Activated T-helper 1 cell treated with anti-CD3 and anti-CD28 coated beads, Interleukin-12 subunit alpha, Interleukin-12 subunit beta, Interleukin-2, Interleukin-4 antibody, amounts not matched to agents 30 ng/mL and 10 ng/mL and 1 ng/mL, durations not matched to agents 14 hours and 24 hours and 36 hours (primary cell): ENCODE data around the gene ARL4A. TPM values are rescaled to one million over a fixed set of nuclear protein-coding genes. Genes with fewer than 3 reads are reported as not detected.
"Not testable (repeated sequence)": the region's sequence is repeated elsewhere in the genome, so short reads cannot be mapped to it uniquely, and the experiment has no call there.

Source experiments
- DNase-seq: peaks from one replicate; pipeline ENCODE4 v3.0.0; 2021; ENCODE audit warnings: low spot score
- H3K27ac Mint-ChIP-seq: one replicate; pipeline ENCODE4 v1.8.0; 2021; ENCODE audit warnings: mild to moderate bottlenecking, mixed read lengths
- H3K27me3 Mint-ChIP-seq: one replicate; pipeline ENCODE4 v1.8.0; 2022; ENCODE audit warnings: mild to moderate bottlenecking, moderate library complexity, mixed read lengths; ENCODE audit not compliant: insufficient read depth
- H3K36me3 Mint-ChIP-seq: one replicate; pipeline ENCODE4 v1.8.0; 2021; ENCODE audit warnings: low read depth, mixed read lengths
- H3K4me1 Mint-ChIP-seq: one replicate; pipeline ENCODE4 v1.8.0; 2021; ENCODE audit warnings: low read depth, mixed read lengths
- H3K4me3 Mint-ChIP-seq: one replicate; pipeline ENCODE4 v1.8.0; 2021; ENCODE audit warnings: mild to moderate bottlenecking, moderate library complexity, mixed read lengths
- H3K9me3 Mint-ChIP-seq: one replicate; pipeline ENCODE4 v1.8.0; 2021; ENCODE audit warnings: mixed read lengths
- intact Hi-C: fragments of 100-400 bp; cut with micrococcal nuclease; formaldehyde crosslinking; loops from one replicate; pipeline ENCODE4 v1.15.1; 2024
- total RNA-seq: library from RNA; stranded (reverse); gene quantifications from 2 replicates; pipeline ENCODE4 v1.2.3, GENCODE V29; 2022

ARL4A gene, protein sequence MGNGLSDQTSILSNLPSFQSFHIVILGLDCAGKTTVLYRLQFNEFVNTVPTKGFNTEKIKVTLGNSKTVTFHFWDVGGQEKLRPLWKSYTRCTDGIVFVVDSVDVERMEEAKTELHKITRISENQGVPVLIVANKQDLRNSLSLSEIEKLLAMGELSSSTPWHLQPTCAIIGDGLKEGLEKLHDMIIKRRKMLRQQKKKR
- total RNA-seq: 9.5 and 10.2 TPM in 2 replicates

DNA sequence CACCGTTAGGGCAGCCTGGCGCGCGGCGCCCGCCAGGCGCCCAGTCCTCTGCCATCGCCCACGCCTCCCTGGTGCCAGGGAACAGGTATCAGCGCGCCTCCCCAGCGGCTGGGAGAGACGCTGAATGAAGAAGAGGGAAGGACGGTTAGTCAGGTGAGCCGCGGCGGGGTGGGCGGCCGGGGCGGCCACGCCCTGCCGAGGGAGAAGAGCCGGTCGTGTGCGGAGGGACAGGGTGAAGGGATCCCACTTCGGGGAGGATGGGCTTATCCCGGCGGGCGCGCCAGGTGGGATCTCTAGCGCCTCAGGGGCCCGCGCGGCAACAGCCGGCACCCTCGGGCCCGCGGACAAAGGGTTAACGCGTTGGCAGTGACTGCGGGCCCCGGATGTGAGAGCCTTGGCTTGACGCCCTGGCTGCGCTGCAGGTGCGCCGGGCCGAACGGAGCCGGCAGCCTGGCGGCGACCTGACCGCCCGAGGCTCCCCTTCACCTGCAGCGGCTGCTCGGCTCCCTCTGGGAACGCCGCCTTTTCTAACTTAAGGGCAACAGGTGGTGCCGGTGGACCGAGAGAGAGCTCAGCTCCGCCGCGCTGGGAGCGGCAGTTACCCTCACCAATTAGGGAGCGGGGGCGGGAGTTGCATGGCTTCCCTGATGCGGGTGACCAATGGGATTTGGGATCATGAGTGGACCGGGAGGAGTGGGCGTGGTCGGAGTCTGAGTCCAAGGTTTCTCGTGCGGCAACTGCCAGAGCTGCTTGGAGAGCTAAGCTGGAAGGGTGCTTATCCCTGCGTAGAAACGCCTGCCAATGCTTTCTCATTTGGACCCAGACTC, at the start of gene ARL4A:
ARL4A (plus strand) TSS at position 743 of the 827 bp plus-strand sequence. CDS start 622 bp downstream, outside the sequence.
- Mint-ChIP-seq H3K4me3 (peak within 1 kb of the TSS; percentile 95), H3K27ac (peak within 1 kb of the TSS; percentile 87), H3K27me3 (no peaks in the 10 kb centered on the region), H3K9me3 (no peaks in the 10 kb centered on the region), H3K36me3 (no peaks in the 10 kb centered on the region), H3K4me1 (peaks cover 32% of the 10 kb centered on the region)
- intact Hi-C loops: loop anchor here (1.0 to 10.0 kb wide), 9 partner anchors 36 to 576 kb away; partner anchors contain the start of gene TMEM106B
- DNase-seq: peak; percentile 90

DNA sequence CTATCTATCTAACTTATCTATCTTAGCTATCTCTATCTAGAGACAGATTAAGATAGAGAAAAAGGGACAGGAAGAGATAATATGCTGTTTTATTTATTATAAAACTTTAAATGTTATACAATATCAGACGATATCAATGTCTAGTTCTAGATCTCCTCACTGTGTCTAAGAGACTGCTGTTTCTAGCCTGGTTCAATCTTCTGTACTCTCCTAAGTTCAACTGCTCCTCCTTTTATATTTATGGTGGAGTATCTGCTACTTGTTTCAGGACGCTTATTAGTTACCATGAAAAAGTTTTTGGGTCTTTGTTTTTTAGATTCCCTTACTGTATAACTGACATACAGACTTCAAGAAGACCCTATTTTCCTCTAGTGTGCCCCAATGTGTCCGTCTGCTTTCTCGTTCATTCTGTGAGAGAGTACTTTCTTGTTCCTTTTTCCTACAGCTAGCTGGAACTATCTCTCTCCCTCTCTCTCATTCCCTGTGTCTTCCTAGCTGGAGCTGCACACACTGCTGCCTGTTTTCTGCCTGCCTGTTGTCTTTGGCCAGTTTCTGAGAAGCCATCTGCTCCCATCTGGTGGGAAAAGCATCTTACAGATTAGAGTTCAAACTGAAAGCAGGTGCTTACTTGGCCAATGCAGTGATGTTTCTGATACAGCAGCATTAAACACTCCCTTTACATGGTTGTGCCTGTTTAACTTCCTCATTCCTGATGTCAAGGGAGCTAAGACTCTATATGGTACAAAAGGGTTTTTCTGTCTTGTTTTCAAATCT, 49.4 kb upstream of the ARL4A start:
- H3K27ac Mint-ChIP-seq: no peak overlapping the region
- H3K4me3 Mint-ChIP-seq: peak overlapping the region; percentile 69
- H3K36me3 Mint-ChIP-seq: no peaks in the 10 kb centered on the region
- peaks cover 22% of the 10 kb centered on the region for H3K4me1 Mint-ChIP-seq
- no peak for DNase-seq
- intact Hi-C loops: loop anchor here (2.0 to 5.0 kb wide), 2 partner anchors 116 to 1819 kb away; no protein-coding TSS in a partner anchor
- no peaks in the 10 kb centered on the region for H3K9me3 Mint-ChIP-seq
- peaks cover 4% of the 10 kb centered on the region for H3K27me3 Mint-ChIP-seq

DNA sequence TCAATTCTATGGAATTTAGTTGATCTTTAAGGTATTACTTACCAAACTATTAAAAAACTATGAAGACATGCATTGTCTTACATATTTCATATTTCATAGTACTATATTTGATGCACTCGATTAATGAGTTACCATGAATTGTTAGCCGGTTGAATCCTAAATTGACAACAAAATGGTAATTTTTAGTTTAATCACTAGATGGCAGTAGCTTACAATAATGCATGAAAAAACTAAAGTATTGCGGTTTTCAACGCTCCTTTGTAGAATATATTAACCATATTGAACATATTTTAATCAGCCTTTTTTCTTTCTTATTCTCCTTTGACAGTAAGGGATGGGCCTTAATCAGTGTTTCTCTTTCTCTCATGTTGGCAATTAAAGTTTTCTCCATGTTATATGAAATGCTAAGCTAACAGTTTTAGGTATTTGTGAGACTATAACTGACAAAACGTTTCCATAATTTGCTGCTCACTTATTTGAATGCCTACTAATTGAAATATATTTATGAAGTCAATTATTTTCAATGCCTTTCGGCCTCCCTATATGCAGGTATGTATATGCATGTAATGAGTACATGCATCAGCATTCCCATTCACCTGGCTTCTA, 48.5 kb upstream of the ARL4A start:
- no peak overlapping the region for H3K27ac Mint-ChIP-seq
- no peak overlapping the region for H3K4me3 Mint-ChIP-seq
- peaks cover 16% of the 10 kb centered on the region for H3K4me1 Mint-ChIP-seq
- intact Hi-C loops: loop anchor here (1.0 to 5.0 kb wide), 4 partner anchors 47 to 1818 kb away; no protein-coding TSS in a partner anchor
- H3K27me3 Mint-ChIP-seq: peaks cover 4% of the 10 kb centered on the region
- no peaks in the 10 kb centered on the region for H3K36me3 Mint-ChIP-seq
- no peaks in the 10 kb centered on the region for H3K9me3 Mint-ChIP-seq
- DNase-seq: no peak

DNA sequence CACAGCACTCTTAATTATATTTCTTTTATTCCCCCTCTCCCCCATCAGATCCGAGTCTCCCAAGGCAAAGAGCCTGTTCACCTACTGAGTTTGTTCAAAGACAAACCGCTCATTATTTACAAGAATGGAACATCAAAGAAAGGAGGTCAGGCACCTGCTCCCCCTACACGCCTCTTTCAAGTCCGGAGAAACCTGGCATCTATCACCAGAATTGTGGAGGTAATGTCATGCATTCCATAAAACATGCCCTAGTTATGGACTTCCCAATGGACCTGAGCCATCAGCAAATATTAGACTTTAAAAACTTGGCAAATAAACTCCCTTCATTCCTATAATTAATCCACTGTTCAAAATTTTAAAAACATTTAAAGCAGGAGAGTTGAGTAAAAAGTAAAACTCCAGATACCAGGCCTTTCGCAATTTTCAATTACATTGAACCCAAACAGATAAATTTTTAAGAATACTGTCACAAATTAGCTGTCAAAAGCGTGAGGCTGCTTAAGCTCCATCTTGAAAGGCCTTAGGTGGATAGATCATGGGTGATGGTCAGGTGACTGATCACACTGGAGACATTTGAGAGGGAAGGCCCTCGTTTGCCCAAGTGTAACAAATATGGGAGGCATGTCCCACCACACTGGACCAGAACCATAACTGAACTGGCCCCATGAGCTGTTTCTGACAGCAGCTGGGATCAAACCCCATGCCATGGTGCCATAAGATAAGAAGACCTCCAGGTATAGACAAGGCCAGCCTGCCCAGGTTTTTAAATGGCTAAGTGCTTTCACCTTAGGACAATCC, 46.9 kb upstream of the ARL4A start:
- intact Hi-C loops: no loop called here
- H3K9me3 Mint-ChIP-seq: no peaks in the 10 kb centered on the region
- peaks cover 4% of the 10 kb centered on the region for H3K27me3 Mint-ChIP-seq
- no peaks in the 10 kb centered on the region for H3K36me3 Mint-ChIP-seq
- DNase-seq: no peak
- H3K4me3 Mint-ChIP-seq: no peak overlapping the region
- peaks cover 16% of the 10 kb centered on the region for H3K4me1 Mint-ChIP-seq
- H3K27ac Mint-ChIP-seq: no peak overlapping the region

DNA sequence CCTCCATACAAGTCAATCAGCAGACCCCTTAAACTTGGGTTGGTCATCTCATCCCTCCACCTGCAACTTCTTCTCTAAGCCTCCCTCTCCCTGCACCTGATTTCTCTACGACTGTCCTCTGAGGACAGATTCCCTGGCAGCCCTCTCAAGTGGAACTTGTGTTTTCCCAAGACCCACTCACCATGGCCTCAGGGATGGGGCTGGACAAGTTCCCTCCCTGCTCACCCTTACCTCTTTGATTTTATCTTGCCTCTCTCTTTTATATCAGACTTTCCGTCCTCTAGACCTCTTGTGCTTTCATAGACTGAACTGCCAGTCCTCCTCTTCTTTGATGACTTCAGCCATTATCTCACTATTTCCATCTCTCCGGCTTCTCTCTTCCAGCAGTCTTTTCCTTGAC, 46.2 kb upstream of the ARL4A start:
- intact Hi-C loops: no loop called here
- Mint-ChIP-seq H3K4me3 (no peak overlapping the region), H3K27me3 (peaks cover 4% of the 10 kb centered on the region), H3K4me1 (peaks cover 9% of the 10 kb centered on the region), H3K36me3 (no peaks in the 10 kb centered on the region), H3K9me3 (no peaks in the 10 kb centered on the region), H3K27ac (no peak overlapping the region)
- no peak for DNase-seq

DNA sequence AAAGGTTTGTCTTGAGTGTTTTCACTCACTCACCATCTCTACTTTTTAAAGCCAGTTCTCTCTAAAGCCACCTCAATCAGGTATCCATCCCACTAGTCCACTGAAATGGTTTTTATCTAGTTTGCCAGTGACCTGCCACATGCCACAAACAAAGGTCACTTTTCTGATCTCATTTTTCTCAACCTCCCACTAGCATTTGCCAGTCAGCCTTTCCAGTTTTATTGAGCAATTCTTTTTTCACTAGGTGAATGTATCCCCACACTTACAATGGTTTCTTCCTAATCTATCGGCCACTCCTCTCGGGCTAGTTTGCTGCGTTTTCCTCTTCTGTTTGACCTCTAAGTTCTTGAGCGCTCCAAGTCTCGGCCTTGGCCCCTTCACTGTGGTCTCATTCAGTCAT, 44.9 kb upstream of the ARL4A start:
- Mint-ChIP-seq H3K27ac (no peak overlapping the region), H3K36me3 (no peaks in the 10 kb centered on the region), H3K27me3 (peaks cover 3% of the 10 kb centered on the region), H3K4me1 (peaks cover 5% of the 10 kb centered on the region), H3K4me3 (no peak overlapping the region), H3K9me3 (no peaks in the 10 kb centered on the region)
- DNase-seq: no peak
- intact Hi-C loops: no loop called here

DNA sequence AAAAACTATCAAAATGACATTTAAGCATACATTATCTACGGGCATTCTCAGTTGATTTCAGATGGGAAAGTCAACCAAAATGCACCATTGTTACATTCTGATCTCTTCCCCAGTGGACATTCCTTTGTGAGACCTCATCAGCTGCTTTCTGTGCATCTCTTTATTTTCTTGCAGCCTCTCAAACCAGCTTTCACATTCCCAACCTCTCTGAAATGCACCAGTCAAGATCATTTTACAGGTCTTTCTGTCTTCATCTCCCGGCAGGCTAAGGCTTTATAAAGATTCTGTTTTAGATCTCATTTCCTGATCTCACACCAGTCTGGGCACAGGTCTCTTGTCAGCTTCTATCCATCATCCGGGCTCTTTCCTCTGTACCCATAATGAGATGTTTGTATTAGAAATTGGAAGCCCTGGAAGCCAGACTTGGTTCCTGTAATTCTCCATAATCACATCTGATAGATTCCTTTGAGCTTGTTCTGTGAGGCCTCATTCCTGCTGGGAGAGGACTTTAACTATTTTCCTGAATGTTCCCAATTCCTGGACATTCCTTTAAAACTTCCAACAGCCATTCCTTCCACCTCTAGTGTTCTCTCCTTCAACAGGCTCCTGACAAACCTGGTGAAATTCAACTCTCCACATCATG, 44.3 kb upstream of the ARL4A start:
- DNase-seq: no peak
- Mint-ChIP-seq H3K27me3 (peaks cover 3% of the 10 kb centered on the region), H3K4me1 (peaks cover 3% of the 10 kb centered on the region), H3K27ac (no peak overlapping the region), H3K4me3 (no peak overlapping the region), H3K36me3 (no peaks in the 10 kb centered on the region), H3K9me3 (no peaks in the 10 kb centered on the region)
- intact Hi-C loops: no loop called here

DNA sequence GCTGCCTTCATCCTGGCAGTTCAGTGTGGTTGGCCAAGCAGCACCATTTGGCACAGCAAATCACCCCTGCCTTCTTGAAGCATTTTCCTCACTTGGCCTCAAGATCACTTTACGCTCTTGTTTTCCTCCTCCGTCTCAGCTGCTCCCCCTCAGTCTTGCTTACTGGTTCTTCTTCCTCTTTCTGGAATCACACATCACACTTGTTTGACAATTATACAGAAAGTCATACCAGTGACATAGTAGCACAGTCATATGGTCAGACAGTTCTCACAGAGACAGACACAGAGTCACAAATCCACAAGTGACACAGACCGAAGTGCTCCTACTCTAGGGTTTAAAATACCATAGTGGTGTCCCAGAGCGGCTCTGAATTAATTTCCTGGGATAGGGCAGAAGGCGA, 43.8 kb upstream of the ARL4A start:
- intact Hi-C loops: no loop called here
- peaks cover 3% of the 10 kb centered on the region for H3K27me3 Mint-ChIP-seq

DNA sequence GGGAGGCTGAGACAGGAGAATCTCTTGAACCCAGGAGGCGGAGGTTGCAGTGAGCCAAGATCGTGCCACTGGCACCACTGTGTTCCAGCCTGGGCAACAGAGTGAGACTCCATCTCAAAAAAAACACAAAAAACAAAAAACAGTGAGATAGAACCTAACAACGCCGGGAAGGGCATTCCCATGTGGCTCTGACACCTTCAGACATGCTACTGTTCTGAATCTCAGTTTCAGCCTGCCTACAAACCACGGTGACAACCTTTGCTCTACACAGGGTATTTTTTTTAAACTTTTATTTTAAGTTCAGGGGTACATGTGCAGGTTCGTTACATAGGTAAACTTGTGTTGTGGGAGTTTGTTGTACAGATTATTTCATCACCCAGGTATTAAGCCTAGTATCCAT, 42.2 kb upstream of the ARL4A start:
- DNase-seq, H3K4me1 Mint-ChIP-seq, H3K4me3 Mint-ChIP-seq, H3K36me3 Mint-ChIP-seq, H3K27me3 Mint-ChIP-seq, H3K9me3 Mint-ChIP-seq, intact Hi-C loops, H3K27ac Mint-ChIP-seq: not testable (repeated sequence)

More for the DNA sequence above, 43.8 kb upstream of the ARL4A start:
- Mint-ChIP-seq H3K27ac (no peak overlapping the region), H3K9me3 (no peaks in the 10 kb centered on the region), H3K4me3 (no peak overlapping the region), H3K4me1 (no peaks in the 10 kb centered on the region), H3K36me3 (no peaks in the 10 kb centered on the region)
- no peak for DNase-seq

DNA sequence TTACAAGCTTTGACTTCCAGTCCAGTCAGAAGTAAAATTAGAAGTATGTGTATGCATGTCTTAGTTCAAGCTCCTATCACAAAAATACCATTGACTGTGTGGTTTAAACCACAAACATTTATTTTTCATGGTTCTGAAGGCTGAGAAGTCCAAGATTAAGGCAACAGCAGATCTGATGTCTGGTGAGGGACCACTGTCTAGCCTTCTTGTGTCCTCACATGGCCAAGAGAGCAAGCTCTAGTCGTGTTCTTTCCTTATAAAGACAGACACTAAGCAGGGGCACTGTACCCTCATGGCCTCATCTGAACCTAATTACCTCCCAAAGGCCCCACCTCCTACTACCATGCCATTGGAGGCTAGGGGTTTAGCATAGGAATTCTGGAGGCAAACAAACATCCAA, 41.3 kb upstream of the ARL4A start:
- intact Hi-C loops: no loop called here
- no peak for DNase-seq
- Mint-ChIP-seq H3K27me3 (peaks cover 3% of the 10 kb centered on the region), H3K4me3 (no peak overlapping the region), H3K27ac (no peak overlapping the region), H3K36me3 (no peaks in the 10 kb centered on the region), H3K9me3 (no peaks in the 10 kb centered on the region), H3K4me1 (no peaks in the 10 kb centered on the region)

DNA sequence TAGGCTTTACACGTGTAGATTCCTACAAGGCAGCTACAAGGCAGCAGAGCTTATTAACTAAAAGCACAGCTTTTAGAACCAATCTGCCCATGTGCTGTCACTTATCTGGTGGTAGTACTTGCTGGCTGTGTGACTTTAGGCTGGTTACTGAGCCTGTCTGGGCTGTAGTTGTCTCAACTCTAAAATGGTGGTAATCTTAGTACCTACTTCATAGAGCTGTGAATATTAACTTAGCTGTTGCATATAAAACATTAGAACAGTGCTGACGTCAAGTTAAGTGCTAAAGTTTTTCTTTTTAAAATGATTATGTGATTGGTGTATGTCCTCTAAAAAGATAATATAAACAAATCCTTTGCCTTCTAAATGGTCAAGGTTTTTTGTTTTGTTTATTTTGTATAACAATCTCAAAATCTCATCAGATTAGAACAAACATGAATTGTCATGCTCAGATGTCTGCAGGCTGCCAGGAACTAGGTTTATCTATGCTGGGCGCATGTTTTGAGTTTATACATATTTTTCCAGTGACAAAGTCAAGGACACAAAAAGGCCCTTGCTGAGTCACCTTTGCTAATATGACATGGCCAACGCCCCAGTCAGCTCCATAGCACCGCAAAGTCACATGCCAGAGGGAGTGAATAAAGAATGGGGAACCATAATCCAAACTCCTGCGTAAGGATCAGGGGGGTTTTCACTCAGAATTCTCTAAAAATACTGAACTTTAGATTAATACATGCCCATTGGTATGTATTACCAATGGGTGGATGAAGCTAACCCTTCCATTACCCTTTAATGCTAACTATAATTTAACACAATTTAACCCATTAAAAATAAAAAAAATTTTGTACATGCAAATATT, 39.8 kb upstream of the ARL4A start:
- Mint-ChIP-seq H3K4me3 (no peak overlapping the region), H3K27me3 (peaks cover 3% of the 10 kb centered on the region), H3K4me1 (no peaks in the 10 kb centered on the region), H3K36me3 (no peaks in the 10 kb centered on the region), H3K9me3 (no peaks in the 10 kb centered on the region), H3K27ac (no peak overlapping the region)
- intact Hi-C loops: no loop called here
- DNase-seq: no peak
